Panc1 (cell line): ENCODE data around the gene IWS1. TPM values are rescaled to one million over a fixed set of nuclear protein-coding genes. Genes with fewer than 3 reads are reported as not detected.

Source experiments
- ATAC-seq: fragments of 200-7000 bp; cut with Tn5 transposase; 2 replicates; pipeline ENCODE4 v1.9.1; 2020; ENCODE audit warnings: mild to moderate bottlenecking, moderate library complexity
- BruUV-seq: library from RNA; stranded (reverse); fragments of 400-500 nt; replicated peaks from 2 replicates; lab custom pipeline; 2021; lab: Mats Ljungman, UMichigan
- CTCF ChIA-PET: fragments of 300-600 bp; sonication (Branson Sonifier 250); formaldehyde crosslinking; loops from one replicate; lab custom pipeline; 2022; ENCODE audit warnings: antibody characterized with exemption; lab: Charles Lee
- POLR2A ChIA-PET: fragments of 300-600 bp; sonication (Branson Sonifier 250); formaldehyde crosslinking; loops from one replicate; lab custom pipeline; 2022; ENCODE audit warnings: antibody characterized with exemption; lab: Charles Lee
- DNase-seq: peaks from one replicate; pipeline ENCODE4 v3.0.0-alpha.2; 2010; ENCODE audit warnings: low read depth, low spot score
- H3K27ac ChIP-seq: 2 replicates; pipeline ENCODE4 v1.5.1; 2011; ENCODE audit warnings: mild to moderate bottlenecking, low read length, inconsistent platforms
- H3K27me3 ChIP-seq: fragments of 200-500 bp; sonication (Bioruptor generic); 2 replicates; pipeline ENCODE4 v1.6.0; 2014; ENCODE audit warnings: low read length, inconsistent platforms; ENCODE audit not compliant: control insufficient read depth, insufficient read depth
- H3K36me3 ChIP-seq: fragments of 200-500 bp; sonication (Bioruptor generic); 2 replicates; pipeline ENCODE4 v1.5.1; 2014; ENCODE audit warnings: inconsistent platforms, mild to moderate bottlenecking, low read length, moderate library complexity; ENCODE audit not compliant: control insufficient read depth, insufficient read depth
- H3K4me1 ChIP-seq: 2 replicates; pipeline ENCODE4 v1.5.1; 2011; ENCODE audit warnings: inconsistent platforms, mild to moderate bottlenecking, low read length, moderate library complexity; ENCODE audit not compliant: control insufficient read depth, insufficient read depth
- H3K4me3 ChIP-seq, 2 experiments: 2 replicates each; pipeline ENCODE4 v1.5.1; 2011 to 2012; ENCODE audit warnings: low read depth in 2 of 2, low read length in 2 of 2, mild to moderate bottlenecking in 2 of 2, inconsistent platforms in 1 of 2, moderate library complexity in 1 of 2
- H3K9me3 ChIP-seq: fragments of 200-500 bp; sonication (Bioruptor generic); 2 replicates; pipeline ENCODE4 v1.5.1; 2014; ENCODE audit warnings: low read depth, mild to moderate bottlenecking, inconsistent platforms, low read length, moderate library complexity; ENCODE audit not compliant: control insufficient read depth, insufficient read depth
- POLR2AphosphoS5 ChIP-seq: IDR thresholded peaks from 2 replicates; pipeline ENCODE4 v1.6.1; 2012; ENCODE audit warnings: mild to moderate bottlenecking, low read depth, low read length, moderate library complexity
- SIN3A ChIP-seq: IDR thresholded peaks from 2 replicates; pipeline ENCODE4 v1.6.1; 2012; ENCODE audit warnings: low read depth, mild to moderate bottlenecking, low read length, moderate library complexity, borderline replicate concordance; ENCODE audit not compliant: insufficient read depth
- TCF7L2 ChIP-seq: IDR thresholded peaks from 2 replicates; pipeline ENCODE4 v1.6.1; 2011; ENCODE audit warnings: mild to moderate bottlenecking, low read depth, low read length, inconsistent platforms
- in situ Hi-C: cut with HindIII; loops from 2 replicates; pipeline ENCODE4 v1.10.0; 2016; ENCODE audit warnings: low sequenced_read_pairs, low pct_unique_long_range_greater_than_20kb
- intact Hi-C: fragments of 100-400 bp; cut with micrococcal nuclease; formaldehyde crosslinking; loops from one replicate; pipeline ENCODE4 v1.10.0; 2022; ENCODE audit not compliant: unreplicated experiment
- total RNA-seq: library from RNA; stranded (reverse); gene quantifications from one replicate; pipeline ENCODE4 v1.2.1, GENCODE V29; 2021; ENCODE audit not compliant: unreplicated experiment
- TF ChIP-seq, protein P1 (sequence below): fragments of 450-650 bp; IDR thresholded peaks from 2 replicates; pipeline ENCODE4 v1.5.1; 2017; ENCODE audit warnings: mild to moderate bottlenecking
- TF ChIP-seq, protein P2 (sequence below), 2 experiments: IDR thresholded peaks; 2 replicates each; pipeline ENCODE4 v1.6.1; 2011 to 2012; ENCODE audit warnings: low read depth in 2 of 2, control low read depth in 1 of 2, low read length in 1 of 2, mild to moderate bottlenecking in 1 of 2, moderate library complexity in 1 of 2; ENCODE audit not compliant: insufficient read depth in 1 of 2

The IWS1 gene
- total RNA-seq, 1 experiment from 2014 or later: 48.6 TPM

DNA sequence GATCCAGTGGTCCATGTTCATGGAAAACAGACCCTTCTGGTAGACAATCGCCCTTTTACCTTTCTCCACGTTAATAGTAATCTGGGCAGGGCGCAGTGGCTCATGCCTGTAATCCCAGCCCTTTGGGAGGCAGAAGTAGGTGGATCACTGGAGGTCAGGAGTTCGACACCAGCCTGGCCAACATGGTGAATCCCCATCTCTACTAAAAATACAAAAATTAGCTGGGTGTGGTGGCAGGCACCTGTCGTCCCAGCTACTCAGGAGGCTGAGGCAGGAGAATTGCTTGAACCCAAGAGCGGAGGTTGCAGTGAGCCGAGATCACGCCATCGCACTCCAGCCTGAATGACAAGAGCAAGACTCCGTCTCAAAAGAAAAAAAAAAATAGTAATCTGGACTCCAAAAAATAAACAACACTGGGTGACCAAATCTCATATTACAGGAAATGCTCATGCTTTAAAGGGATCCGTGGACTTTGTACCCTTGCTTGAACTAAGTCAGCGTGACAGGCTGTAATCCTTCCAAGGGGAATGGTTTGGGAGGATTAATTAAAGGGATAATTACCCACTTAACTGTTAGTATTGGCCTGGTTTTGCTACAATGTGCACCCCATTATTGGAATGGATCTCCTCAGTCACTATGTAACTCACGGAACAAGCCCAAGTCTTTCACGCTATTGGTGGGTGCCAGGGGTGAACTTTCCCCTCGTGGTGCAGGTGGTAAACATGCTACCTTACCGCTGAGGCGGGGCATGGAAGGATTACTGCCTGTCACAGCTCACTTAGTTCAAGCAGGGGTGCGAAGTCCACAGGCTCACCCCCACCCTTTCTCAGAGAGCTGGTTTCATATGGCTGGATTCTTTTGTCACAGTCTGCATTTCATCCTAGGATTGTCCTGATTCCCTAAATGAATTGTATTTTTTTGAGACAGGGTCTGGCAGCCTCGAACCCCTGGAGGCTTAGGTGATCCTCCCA is 71.4 kb downstream of the IWS1 start:
- BruUV-seq: no TSS peak
- CTCF ChIA-PET: no interaction called here
- DNase-seq (no peak), ATAC-seq (no peak)
- intact Hi-C loops: no loop called here
- in situ Hi-C loops: no loop called here
- Histone ChIP-seq H3K4me3 (no peak overlapping the region), H3K27me3 (no peaks in the 10 kb centered on the region), H3K4me1 (no peaks in the 10 kb centered on the region), H3K36me3 (no peaks in the 10 kb centered on the region), H3K27ac (no peak overlapping the region), H3K9me3 (no peaks in the 10 kb centered on the region)
- TF ChIP-seq SIN3A (no peak), TCF7L2 (no peak), POLR2AphosphoS5 (no peak)
- TF ChIP-seq, protein P1, sequence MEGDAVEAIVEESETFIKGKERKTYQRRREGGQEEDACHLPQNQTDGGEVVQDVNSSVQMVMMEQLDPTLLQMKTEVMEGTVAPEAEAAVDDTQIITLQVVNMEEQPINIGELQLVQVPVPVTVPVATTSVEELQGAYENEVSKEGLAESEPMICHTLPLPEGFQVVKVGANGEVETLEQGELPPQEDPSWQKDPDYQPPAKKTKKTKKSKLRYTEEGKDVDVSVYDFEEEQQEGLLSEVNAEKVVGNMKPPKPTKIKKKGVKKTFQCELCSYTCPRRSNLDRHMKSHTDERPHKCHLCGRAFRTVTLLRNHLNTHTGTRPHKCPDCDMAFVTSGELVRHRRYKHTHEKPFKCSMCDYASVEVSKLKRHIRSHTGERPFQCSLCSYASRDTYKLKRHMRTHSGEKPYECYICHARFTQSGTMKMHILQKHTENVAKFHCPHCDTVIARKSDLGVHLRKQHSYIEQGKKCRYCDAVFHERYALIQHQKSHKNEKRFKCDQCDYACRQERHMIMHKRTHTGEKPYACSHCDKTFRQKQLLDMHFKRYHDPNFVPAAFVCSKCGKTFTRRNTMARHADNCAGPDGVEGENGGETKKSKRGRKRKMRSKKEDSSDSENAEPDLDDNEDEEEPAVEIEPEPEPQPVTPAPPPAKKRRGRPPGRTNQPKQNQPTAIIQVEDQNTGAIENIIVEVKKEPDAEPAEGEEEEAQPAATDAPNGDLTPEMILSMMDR: no peak
- TF ChIP-seq, protein P2, sequence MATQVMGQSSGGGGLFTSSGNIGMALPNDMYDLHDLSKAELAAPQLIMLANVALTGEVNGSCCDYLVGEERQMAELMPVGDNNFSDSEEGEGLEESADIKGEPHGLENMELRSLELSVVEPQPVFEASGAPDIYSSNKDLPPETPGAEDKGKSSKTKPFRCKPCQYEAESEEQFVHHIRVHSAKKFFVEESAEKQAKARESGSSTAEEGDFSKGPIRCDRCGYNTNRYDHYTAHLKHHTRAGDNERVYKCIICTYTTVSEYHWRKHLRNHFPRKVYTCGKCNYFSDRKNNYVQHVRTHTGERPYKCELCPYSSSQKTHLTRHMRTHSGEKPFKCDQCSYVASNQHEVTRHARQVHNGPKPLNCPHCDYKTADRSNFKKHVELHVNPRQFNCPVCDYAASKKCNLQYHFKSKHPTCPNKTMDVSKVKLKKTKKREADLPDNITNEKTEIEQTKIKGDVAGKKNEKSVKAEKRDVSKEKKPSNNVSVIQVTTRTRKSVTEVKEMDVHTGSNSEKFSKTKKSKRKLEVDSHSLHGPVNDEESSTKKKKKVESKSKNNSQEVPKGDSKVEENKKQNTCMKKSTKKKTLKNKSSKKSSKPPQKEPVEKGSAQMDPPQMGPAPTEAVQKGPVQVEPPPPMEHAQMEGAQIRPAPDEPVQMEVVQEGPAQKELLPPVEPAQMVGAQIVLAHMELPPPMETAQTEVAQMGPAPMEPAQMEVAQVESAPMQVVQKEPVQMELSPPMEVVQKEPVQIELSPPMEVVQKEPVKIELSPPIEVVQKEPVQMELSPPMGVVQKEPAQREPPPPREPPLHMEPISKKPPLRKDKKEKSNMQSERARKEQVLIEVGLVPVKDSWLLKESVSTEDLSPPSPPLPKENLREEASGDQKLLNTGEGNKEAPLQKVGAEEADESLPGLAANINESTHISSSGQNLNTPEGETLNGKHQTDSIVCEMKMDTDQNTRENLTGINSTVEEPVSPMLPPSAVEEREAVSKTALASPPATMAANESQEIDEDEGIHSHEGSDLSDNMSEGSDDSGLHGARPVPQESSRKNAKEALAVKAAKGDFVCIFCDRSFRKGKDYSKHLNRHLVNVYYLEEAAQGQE (IDR thresholded peaks at IDR 0.05; ENCODE audit: insufficient read depth in 1 of 2, low read depth in 2 of 2, low read length in 1 of 2): no peak
- POLR2A ChIA-PET: no interaction called here

DNA sequence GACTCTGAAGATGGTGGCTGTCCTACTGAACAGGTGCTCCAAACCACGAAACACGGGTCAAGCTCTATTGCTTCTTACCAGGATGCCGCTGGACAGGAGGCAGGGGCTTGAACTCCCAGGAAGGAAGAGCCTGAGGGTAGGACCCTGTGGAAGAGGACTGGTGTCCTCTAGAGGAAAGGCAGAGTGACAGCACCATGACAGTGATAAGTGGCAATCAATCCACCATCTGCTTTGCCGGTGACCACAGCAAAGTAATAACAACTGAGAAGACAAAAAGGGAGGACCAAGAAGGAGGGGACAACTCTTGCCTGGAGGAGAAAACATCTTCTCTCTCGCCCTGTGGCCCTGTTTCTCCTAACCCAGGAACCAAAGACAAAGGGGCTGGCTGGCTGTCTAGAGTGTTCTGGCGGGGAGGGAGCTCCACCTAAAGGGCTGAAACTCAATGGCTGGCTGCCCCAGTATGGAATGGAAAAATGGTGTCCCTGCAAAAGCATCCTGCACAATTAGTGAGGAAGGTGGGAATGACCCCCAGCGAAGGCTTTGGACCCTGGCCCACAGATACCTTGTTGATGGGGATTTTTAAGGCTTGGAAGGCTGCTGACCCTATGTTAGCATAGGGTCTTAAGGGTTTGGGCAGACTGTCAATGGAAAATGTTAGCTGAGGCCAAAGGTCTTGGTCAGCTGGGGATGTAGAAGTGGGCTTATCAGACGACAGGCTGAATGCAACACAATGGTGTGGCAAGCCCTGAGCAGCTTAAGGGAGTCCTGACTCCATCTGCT is 72.7 kb downstream of the IWS1 start:
- Histone ChIP-seq H3K36me3 (no peaks in the 10 kb centered on the region), H3K4me1 (no peaks in the 10 kb centered on the region), H3K27ac (no peak overlapping the region), H3K27me3 (no peaks in the 10 kb centered on the region), H3K4me3 (no peak overlapping the region), H3K9me3 (no peaks in the 10 kb centered on the region)
- intact Hi-C loops (no loop called here), in situ Hi-C loops (no loop called here)
- DNase-seq (no peak), ATAC-seq (peak; percentile 76; the same call in 1 of the 2 replicates)
- ChIA-PET CTCF (no interaction called here), POLR2A (no interaction called here)
- no TSS peak for BruUV-seq
- TF ChIP-seq TCF7L2 (no peak), POLR2AphosphoS5 (no peak)
- TF ChIP-seq, protein P1: peak; percentile 64
